Frontal cortex (tissue), 4 donors: ENCODE data around the gene NR5A2. TPM values are rescaled to one million over a fixed set of nuclear protein-coding genes. Genes with fewer than 3 reads are reported as not detected.
A peak's percentile ranks its signal among the peaks of the same experiment; 100 is the strongest.
"Not testable (repeated sequence)": the region's sequence is repeated elsewhere in the genome, so short reads cannot be mapped to it uniquely, and the experiment has no call there.

Source experiments
- DNase-seq, 2 donors: peaks; one replicate each; pipeline ENCODE4 v3.0.0; 2012; ENCODE audit warnings: low spot score in 2 of 2
- FAIRE-seq: peaks from 2 replicates; lab custom pipeline; 2012; peaks lifted over from hg19 to GRCh38; lab: Jason Lieb, UNC
- total RNA-seq: library from RNA; depleted of rRNA; stranded (reverse); fragments of >200 nt; gene quantifications from one replicate; pipeline ENCODE4 v1.2.3, GENCODE V29; 2014
- donor health status: control.
- donor health status: control.
- donor health status: control.

NR5A2 gene
- total RNA-seq, 1 donor from 2014 or later: under 0.01 TPM

- DNase-seq: no peak
- no peak for FAIRE-seq
These were observed 154.4 kb downstream of the NR5A2 start for GRCh38 chr1:200181861-200182260.

- FAIRE-seq (no peak), DNase-seq (no peak)
These were observed 155.2 kb downstream of the NR5A2 start for GRCh38 chr1:200182701-200183100.

- FAIRE-seq: no peak
- no peak for DNase-seq
These were observed 156.1 kb downstream of the NR5A2 start for GRCh38 chr1:200183637-200184036.

- FAIRE-seq: no peak
These were observed 156.7 kb downstream of the NR5A2 start for GRCh38 chr1:200184196-200184595.

GRCh38 chr1:200185191-200185590 is 157.7 kb downstream of the NR5A2 start:
- FAIRE-seq, DNase-seq: not testable (repeated sequence)

More at GRCh38 chr1:200184196-200184595, 156.7 kb downstream of the NR5A2 start:
- peak; percentile 6 to 9 for DNase-seq

- not testable (repeated sequence) for DNase-seq, FAIRE-seq
These were observed 159.8 kb downstream of the NR5A2 start for GRCh38 chr1:200187332-200187731.

GRCh38 chr1:200191993-200192392 is 164.5 kb downstream of the NR5A2 start:
- DNase-seq (no peak), FAIRE-seq (no peak)

- DNase-seq: no peak
- no peak for FAIRE-seq
These were observed 167.0 kb downstream of the NR5A2 start for GRCh38 chr1:200194477-200194876.

- FAIRE-seq (no peak), DNase-seq (no peak)
These were observed 170.7 kb downstream of the NR5A2 start for GRCh38 chr1:200198236-200198635.

- no peak for FAIRE-seq
- DNase-seq: no peak
These were observed 177.9 kb downstream of the NR5A2 start for GRCh38 chr1:200205216-200205995.

- DNase-seq (no peak), FAIRE-seq (no peak)
These were observed 178.8 kb downstream of the NR5A2 start for GRCh38 chr1:200206340-200206739.

GRCh38 chr1:200206761-200207160 is 179.3 kb downstream of the NR5A2 start:
- DNase-seq: no peak
- FAIRE-seq: no peak

GRCh38 chr1:200207711-200208126 is 180.2 kb downstream of the NR5A2 start:
- FAIRE-seq: no peak
- DNase-seq: no peak

GRCh38 chr1:200211157-200211556 is 183.6 kb downstream of the NR5A2 start:
- FAIRE-seq (no peak), DNase-seq (no peak)

GRCh38 chr1:200213392-200213791 is 185.9 kb downstream of the NR5A2 start:
- FAIRE-seq (no peak), DNase-seq (no peak)

- DNase-seq (no peak), FAIRE-seq (no peak)
These were observed 186.4 kb downstream of the NR5A2 start for GRCh38 chr1:200213921-200214320.

- no peak for DNase-seq
- FAIRE-seq: no peak
These were observed 187.8 kb downstream of the NR5A2 start for GRCh38 chr1:200215350-200215749.

- no peak for FAIRE-seq
- no peak for DNase-seq
These were observed 190.2 kb downstream of the NR5A2 start for GRCh38 chr1:200217703-200218102.

- FAIRE-seq: no peak
- no peak for DNase-seq
These were observed 194.2 kb downstream of the NR5A2 start for GRCh38 chr1:200221614-200222282.

GRCh38 chr1:200223207-200223606 is 195.7 kb downstream of the NR5A2 start:
- DNase-seq: no peak

GRCh38 chr1:200223613-200224012 is 196.1 kb downstream of the NR5A2 start:
- no peak for DNase-seq
- FAIRE-seq: no peak

More at GRCh38 chr1:200223207-200223606, 195.7 kb downstream of the NR5A2 start:
- no peak for FAIRE-seq
